GM19452 (cell line): ENCODE data around the gene FMNL2.

Source experiments
- ATAC-seq: cut with Tn5 transposase; IDR thresholded peaks from one replicate; pipeline ENCODE4 v1.9.1; 2021; ENCODE audit not compliant: unreplicated experiment

Gene FMNL2

DNA sequence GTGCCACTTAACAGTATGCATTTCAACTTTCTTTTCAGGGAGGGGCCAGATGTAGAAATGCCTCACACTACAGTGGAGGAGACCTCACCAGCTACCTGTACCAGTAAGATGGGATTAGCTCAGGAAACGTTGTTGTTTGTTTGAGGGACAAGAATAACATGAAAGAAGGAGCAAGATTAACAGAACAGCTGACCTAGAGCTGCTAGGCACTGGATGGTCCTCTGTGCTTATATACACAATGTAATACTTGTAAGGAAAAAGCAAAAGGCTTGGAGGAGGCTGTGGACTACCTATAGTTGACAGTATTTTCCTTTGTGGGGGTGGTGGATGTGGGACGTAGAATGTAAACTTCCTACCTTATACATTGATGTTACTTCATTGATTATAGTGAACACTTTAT lies 154.4 kb downstream of the FMNL2 start:
- no peak for ATAC-seq

DNA sequence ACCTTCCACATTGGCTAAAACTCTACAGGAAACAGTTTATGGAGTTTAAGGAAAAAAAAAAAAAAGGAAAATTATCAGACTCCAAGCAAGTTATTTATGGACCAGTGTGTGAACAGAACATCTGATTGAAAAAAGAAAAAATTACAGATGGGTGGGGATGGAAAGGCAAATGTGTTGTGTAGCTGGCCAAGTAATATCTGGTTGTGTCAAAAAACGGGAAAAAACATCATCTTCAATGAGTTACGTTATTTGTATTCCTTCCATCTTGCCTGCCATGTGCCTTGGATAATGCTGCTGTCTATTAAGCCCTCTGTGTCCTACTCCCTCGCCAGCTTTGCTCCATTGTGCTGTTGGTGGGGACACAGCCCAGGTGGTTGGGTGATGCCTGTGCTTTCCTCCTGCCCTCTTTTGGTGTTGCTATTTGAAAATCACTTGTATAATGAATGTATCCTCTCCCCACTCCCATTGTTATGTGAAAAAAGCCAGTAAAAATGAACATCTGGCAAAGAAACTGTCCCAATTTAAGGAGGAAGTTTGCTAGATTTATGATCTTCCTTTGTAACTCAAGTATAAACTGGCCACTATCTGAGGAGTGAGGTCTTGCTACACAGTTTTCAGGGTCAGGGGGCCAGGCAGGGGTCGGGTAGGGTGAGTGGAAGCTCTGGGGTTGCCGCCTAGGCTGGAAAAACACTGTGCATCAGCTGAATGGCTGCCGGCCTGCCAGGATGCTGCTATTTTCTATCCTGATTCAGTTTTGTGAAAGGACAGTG lies 155.9 kb downstream of the FMNL2 start:
- ATAC-seq: no peak

- ATAC-seq: no peak
Observed at GRCh38 chr2:152492131-152492530, 157.2 kb downstream of the FMNL2 start.

DNA sequence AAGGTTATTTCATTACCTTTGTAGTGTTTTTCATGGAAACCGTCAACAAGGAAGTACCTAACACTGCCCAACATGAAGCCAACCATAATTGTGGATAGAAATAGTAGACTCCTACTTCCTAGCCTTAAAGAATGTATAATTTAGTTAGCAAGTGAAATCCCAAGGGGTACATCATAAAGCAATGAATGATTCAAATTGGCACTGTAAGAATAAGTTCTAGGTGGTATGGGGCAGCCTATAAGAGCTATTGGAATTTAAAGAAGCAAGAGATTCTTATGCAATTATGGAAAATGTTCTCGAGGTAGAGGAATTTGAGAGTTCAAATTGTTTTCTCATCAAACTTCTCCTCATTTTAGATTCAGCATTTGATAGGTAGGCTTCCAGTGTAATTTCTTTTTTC lies 157.9 kb downstream of the FMNL2 start:
- no peak for ATAC-seq

DNA sequence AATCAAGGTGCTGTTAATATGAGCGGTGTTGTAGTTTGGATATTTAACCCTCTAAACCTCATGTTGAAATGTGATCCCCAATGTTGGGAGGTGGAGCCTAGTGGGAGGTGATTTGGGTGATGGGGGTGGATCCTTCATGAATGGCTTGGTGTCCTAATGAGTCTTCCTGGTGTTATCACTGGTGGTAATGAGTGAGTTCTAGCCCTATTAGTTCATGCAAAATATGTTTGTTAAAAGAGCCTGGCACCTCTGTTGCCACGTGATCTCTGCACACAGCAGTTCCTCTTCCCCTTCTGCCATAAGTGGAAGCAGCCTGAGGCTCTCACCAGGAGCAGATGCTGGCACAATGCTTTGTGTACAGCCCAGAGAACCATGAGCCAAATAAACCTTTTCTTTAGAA lies 158.4 kb downstream of the FMNL2 start:
- ATAC-seq: no peak

- ATAC-seq: no peak
Observed at GRCh38 chr2:152493945-152494528, 159.1 kb downstream of the FMNL2 start.

GRCh38 chr2:152496371-152496770 lies 161.4 kb downstream of the FMNL2 start:
- no peak for ATAC-seq

DNA sequence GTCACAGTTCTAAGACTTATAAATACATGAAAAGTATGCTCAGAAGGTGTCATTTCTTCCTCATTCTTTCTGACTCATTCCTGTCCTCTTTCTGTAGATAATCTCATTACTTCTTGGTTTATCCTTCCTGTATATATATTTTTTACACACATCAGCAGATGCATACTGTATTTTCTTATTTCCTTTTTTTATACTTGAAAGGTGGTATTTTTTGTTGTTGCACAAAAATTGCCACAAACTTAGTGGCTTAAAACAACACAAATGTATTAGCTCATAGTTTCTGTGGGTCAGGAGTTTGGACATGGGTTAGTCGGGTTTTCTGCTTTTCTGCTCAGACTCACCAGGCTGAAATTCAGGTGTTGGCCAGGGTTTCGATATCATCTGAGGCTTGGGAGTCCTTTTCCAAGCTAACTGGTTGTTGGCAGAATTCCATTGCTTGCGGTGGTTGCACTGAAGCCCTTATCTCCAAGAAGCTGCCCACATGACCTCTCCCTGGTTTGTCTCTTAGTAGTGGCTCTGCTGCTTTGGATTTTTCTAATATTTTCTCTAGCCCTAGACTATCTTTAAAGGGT lies 162.6 kb downstream of the FMNL2 start:
- ATAC-seq: peak; percentile 85

GRCh38 chr2:152499331-152499816 lies 164.4 kb downstream of the FMNL2 start:
- no peak for ATAC-seq

GRCh38 chr2:152499896-152500735 lies 165.1 kb downstream of the FMNL2 start:
- ATAC-seq: no peak

- no peak for ATAC-seq
Observed at GRCh38 chr2:152500772-152501171, 165.8 kb downstream of the FMNL2 start.

DNA sequence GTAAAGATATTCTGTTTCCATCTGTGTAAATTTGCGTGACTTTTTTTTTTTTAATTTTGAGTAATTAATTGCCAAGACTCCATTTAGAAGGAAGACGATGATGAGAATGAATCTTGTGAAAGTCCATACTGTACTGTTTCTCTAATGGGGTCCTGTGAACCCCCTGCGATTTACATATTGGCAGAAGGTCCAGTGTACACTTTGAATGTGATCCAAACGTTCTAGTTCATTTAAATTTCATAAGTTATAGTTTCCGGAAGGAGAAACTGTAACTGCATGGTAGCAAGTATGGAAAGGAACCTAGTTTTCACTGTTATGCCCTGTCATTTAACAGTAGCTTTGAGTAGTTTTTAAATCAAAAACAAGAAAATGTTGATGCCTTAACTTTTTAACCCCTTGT lies 166.7 kb downstream of the FMNL2 start:
- no peak for ATAC-seq

DNA sequence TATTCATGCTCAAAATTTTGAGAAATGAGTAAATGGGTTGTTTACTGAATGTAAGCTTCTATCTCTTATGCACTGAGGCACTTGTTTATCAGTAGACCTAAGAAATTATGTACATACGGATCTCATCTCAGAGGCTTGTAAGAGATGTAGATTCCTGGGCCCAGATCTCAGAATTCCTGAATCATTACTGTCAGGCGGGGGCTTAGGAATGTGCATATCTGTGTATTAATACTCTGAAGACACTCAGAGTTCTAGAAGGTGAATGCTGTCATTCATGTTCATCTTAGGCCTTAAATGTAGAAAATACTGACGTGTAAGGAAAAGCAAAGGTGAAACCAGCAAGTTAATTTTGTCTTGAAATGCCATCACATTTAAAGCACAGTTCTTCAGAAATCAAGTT lies 169.6 kb downstream of the FMNL2 start:
- ATAC-seq: no peak

- no peak for ATAC-seq
Observed at GRCh38 chr2:152505495-152505906, 170.5 kb downstream of the FMNL2 start.

- ATAC-seq: peak; percentile 72
Observed at GRCh38 chr2:152506843-152507242, 171.9 kb downstream of the FMNL2 start.

DNA sequence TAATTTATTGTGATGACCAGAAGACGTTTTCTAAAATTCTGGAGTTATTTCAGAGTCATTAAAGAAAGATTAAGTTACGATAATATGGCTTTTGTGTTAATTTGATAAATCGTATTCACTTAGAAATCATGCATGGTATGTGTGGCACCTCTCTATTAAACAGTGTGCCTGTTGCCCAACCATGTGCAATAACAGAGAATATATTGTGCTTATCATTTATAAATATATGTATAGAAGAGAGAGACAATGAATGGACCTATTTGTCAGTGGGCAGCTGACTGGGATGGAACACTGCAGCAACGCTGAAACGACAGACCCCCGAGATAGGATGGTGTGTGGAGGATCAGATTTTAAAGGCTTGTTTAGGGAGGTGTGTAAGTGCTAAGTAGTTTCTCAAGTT lies 172.9 kb downstream of the FMNL2 start:
- no peak for ATAC-seq

DNA sequence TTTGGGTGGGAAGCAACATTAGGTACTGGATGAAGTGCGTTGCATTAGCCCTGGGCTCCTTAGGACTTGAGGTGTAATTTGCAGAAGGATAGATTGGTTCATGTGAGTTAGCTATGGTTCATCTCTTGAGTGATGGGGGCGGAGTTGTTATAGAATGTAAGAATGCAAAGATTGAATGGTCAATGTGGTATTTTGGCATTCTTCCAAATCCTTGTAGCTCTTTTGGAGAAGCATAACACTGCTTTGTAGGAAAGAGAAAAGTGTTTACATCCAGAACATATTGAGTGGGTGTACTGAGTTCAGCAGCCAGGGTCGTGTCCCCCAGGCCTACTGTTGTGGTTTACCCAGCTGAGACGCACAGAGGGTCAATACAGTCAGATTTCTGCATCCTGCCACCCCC lies 173.5 kb downstream of the FMNL2 start:
- ATAC-seq: no peak

DNA sequence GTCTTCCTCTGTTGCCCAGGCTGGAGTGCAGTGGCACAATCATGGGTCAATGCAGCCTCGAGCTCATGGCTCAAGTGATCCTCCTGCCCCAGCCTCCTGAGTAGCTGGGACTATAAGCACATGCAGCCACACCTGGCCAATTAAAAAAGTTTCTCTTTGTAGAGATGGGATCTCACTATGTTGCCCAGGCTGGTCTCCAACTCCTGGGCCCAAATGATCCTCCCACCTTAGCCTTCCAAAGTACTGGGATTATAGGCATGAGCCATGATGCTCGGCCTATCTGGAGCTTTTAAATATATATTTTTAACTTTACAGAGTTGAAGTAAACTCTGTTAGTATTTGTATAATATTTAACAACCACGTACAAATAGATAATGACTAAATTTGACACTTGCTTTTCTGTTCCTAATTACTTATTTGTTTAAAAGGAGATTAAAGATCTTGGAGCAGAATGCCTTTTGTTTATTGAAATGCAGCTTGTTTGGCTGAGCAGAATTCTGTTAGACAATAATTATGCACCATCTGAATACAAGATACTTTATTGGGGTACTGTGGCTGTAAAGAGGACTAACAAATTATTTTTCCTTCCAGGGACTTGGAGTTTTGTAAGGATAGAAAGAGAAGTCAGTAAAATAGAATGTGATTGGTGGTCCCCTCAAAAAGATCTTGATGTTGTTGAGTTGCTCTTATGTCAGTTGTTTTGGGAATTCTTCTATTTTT lies 175.0 kb downstream of the FMNL2 start:
- no peak for ATAC-seq

GRCh38 chr2:152510621-152511020 lies 175.6 kb downstream of the FMNL2 start:
- no peak for ATAC-seq

GRCh38 chr2:152511981-152512380 lies 177.0 kb downstream of the FMNL2 start:
- ATAC-seq: no peak

- ATAC-seq: no peak
Observed at GRCh38 chr2:152513029-152513428, 178.1 kb downstream of the FMNL2 start.
